Measurements from ENCODE around the gene GPA33.

DNA sequence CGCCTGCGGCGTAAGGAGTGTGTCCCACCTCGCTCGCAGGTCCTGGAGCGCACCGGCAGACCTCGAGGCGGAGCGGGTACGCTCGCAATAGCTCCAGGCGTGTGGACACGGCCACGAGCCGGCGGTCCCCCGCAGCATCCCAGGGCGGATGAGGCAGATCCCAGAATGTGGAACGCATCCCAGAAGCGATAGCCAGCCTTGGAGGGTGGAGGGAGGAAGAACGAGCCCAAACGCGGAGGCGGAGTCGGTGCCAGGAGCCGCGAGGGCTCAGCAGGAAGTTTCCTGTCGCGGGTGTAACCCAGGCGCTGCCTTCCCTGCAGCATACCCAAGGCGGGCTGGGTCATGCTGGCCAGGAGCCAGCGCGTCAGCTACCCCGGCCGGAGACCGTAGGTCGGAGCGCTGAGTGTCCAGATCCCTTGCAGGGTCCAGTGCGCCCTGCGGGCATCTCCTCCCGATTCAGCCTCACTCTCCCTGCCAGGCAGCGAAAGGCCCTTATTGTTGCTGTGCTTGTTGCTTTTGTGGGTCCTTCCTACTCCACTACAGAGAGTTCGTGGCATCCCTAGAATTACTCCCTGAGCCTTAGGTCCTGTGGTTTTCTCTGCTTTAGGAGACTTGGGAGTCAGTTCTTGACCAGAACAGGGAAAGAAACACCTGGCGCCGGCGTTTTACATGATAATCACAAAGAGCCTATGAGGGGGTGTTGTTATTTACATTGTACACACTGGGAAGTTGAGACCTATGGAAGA lies 31.4 kb upstream of the GPA33 start:
- TF ChIP-seq, protein P1, sequence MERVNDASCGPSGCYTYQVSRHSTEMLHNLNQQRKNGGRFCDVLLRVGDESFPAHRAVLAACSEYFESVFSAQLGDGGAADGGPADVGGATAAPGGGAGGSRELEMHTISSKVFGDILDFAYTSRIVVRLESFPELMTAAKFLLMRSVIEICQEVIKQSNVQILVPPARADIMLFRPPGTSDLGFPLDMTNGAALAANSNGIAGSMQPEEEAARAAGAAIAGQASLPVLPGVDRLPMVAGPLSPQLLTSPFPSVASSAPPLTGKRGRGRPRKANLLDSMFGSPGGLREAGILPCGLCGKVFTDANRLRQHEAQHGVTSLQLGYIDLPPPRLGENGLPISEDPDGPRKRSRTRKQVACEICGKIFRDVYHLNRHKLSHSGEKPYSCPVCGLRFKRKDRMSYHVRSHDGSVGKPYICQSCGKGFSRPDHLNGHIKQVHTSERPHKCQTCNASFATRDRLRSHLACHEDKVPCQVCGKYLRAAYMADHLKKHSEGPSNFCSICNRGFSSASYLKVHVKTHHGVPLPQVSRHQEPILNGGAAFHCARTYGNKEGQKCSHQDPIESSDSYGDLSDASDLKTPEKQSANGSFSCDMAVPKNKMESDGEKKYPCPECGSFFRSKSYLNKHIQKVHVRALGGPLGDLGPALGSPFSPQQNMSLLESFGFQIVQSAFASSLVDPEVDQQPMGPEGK (CRISPR knock-in tag; IDR thresholded peaks at IDR 0.05; ENCODE audit: borderline replicate concordance): no peak
- TF ChIP-seq TOX (CRISPR knock-in tag; IDR thresholded peaks at IDR 0.05; ENCODE audit: borderline replicate concordance) (no peak), ZNF565 (CRISPR knock-in tag; conservative IDR thresholded peaks at IDR 0.05; ENCODE audit: low read depth) (no peak), ZFP30 (CRISPR knock-in tag; IDR thresholded peaks at IDR 0.05) (no peak), BACH2 (CRISPR knock-in tag; IDR thresholded peaks at IDR 0.05; ENCODE audit: borderline replicate concordance) (no peak), ZNF8 (CRISPR knock-in tag; IDR thresholded peaks at IDR 0.05) (no peak), ISL1 (CRISPR knock-in tag; IDR thresholded peaks at IDR 0.05) (no peak), PPARA (CRISPR knock-in tag; IDR thresholded peaks at IDR 0.05; ENCODE audit: borderline replicate concordance) (no peak), ZNF70 (CRISPR knock-in tag; IDR thresholded peaks at IDR 0.05) (no peak), ZFP3 (CRISPR knock-in tag; IDR thresholded peaks at IDR 0.05) (no peak), ARNTL (CRISPR knock-in tag; IDR thresholded peaks at IDR 0.05; ENCODE audit: borderline replicate concordance, low read depth) (no peak), OSR1 (CRISPR knock-in tag; IDR thresholded peaks at IDR 0.05) (no peak)
- TF ChIP-seq, protein P2, sequence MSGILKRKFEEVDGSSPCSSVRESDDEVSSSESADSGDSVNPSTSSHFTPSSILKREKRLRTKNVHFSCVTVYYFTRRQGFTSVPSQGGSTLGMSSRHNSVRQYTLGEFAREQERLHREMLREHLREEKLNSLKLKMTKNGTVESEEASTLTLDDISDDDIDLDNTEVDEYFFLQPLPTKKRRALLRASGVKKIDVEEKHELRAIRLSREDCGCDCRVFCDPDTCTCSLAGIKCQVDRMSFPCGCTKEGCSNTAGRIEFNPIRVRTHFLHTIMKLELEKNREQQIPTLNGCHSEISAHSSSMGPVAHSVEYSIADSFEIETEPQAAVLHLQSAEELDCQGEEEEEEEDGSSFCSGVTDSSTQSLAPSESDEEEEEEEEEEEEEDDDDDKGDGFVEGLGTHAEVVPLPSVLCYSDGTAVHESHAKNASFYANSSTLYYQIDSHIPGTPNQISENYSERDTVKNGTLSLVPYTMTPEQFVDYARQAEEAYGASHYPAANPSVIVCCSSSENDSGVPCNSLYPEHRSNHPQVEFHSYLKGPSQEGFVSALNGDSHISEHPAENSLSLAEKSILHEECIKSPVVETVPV (CRISPR knock-in tag; IDR thresholded peaks at IDR 0.05): no peak
- TF ChIP-seq, protein P3, sequence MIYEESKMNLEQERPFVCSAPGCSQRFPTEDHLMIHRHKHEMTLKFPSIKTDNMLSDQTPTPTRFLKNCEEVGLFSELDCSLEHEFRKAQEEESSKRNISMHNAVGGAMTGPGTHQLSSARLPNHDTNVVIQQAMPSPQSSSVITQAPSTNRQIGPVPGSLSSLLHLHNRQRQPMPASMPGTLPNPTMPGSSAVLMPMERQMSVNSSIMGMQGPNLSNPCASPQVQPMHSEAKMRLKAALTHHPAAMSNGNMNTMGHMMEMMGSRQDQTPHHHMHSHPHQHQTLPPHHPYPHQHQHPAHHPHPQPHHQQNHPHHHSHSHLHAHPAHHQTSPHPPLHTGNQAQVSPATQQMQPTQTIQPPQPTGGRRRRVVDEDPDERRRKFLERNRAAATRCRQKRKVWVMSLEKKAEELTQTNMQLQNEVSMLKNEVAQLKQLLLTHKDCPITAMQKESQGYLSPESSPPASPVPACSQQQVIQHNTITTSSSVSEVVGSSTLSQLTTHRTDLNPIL (CRISPR knock-in tag; IDR thresholded peaks at IDR 0.05; ENCODE audit: low read depth): no peak
